PC-3 (cell line): ENCODE measurements around the gene C17orf114.

Experiments used
- ATAC-seq: fragments of 200-7000 bp; cut with Tn5 transposase; 2 replicates; pipeline ENCODE4 v1.9.1; 2020; ENCODE audit warnings: mild to moderate bottlenecking, moderate library complexity
- BruUV-seq: library from RNA; stranded (reverse); fragments of 400-500 nt; replicated peaks from 2 replicates; lab custom pipeline; 2021; lab: Mats Ljungman, UMichigan
- CTCF ChIA-PET: fragments of 300-600 bp; sonication (Branson Sonifier 250); formaldehyde crosslinking; loops from one replicate; lab custom pipeline; 2022; ENCODE audit warnings: antibody characterized with exemption; lab: Charles Lee
- POLR2A ChIA-PET: fragments of 300-600 bp; sonication (Branson Sonifier 250); formaldehyde crosslinking; loops from one replicate; lab custom pipeline; 2022; ENCODE audit warnings: antibody characterized with exemption; ENCODE audit not compliant: unreplicated experiment; lab: Charles Lee
- DNase-seq: peaks from one replicate; pipeline ENCODE4 v3.0.0-alpha.2; 2015
- H2AFZ ChIP-seq: fragments of 300-600 bp; sonication (generic); 2 replicates; pipeline ENCODE4 v1.6.0; 2016; ENCODE audit warnings: antibody characterized with exemption, low read length
- H3F3A ChIP-seq: fragments of 300-600 bp; sonication (generic); one replicate; pipeline ENCODE4 v1.6.0; 2017; ENCODE audit warnings: antibody characterized with exemption, low read length, control low read depth, mild to moderate bottlenecking; ENCODE audit not compliant: unreplicated experiment
- H3K27ac ChIP-seq: fragments of 300-600 bp; sonication (generic); 2 replicates; pipeline ENCODE4 v1.5.1; 2016; ENCODE audit warnings: mild to moderate bottlenecking, low read length
- H3K27me3 ChIP-seq: fragments of 300-600 bp; sonication (generic); 2 replicates; pipeline ENCODE4 v1.6.1; 2016; ENCODE audit warnings: low read length, mixed read lengths
- H3K36me3 ChIP-seq: fragments of 300-600 bp; sonication (generic); 2 replicates; pipeline ENCODE4 v1.6.1; 2016; ENCODE audit warnings: low read depth, mixed run types, low read length, mixed read lengths
- H3K4me1 ChIP-seq: fragments of 300-600 bp; sonication (generic); 2 replicates; pipeline ENCODE4 v1.5.1; 2016; ENCODE audit warnings: low read length; ENCODE audit not compliant: insufficient read depth
- H3K4me2 ChIP-seq: fragments of 300-600 bp; sonication (generic); 2 replicates; pipeline ENCODE4 v1.6.0; 2016; ENCODE audit warnings: low read length
- H3K4me3 ChIP-seq: fragments of 300-600 bp; sonication (generic); 2 replicates; pipeline ENCODE4 v1.5.1; 2016; ENCODE audit warnings: mild to moderate bottlenecking, low read length, mixed read lengths
- H3K79me2 ChIP-seq: fragments of 300-600 bp; sonication (generic); 2 replicates; pipeline ENCODE4 v1.6.1; 2017; ENCODE audit warnings: low read length, mixed read lengths
- H3K9ac ChIP-seq: fragments of 300-600 bp; sonication (generic); 2 replicates; pipeline ENCODE4 v1.6.0; 2016; ENCODE audit warnings: mild to moderate bottlenecking, low read length
- H3K9me2 ChIP-seq: fragments of 300-600 bp; sonication (generic); replicated peaks from 2 replicates; pipeline ENCODE4 v1.6.1; 2016; ENCODE audit warnings: mixed run types, low read length, mixed read lengths
- H3K9me3 ChIP-seq: fragments of 300-600 bp; sonication (generic); 2 replicates; pipeline ENCODE4 v1.6.1; 2016; ENCODE audit warnings: low read length, mixed read lengths
- H4K20me1 ChIP-seq: fragments of 300-600 bp; sonication (generic); 2 replicates; pipeline ENCODE4 v1.6.1; 2016; ENCODE audit warnings: low read length, mixed read lengths
- EZH2 ChIP-seq: fragments of 300-600 bp; sonication (generic); IDR thresholded peaks from one replicate; pipeline ENCODE4 v1.6.1; 2017; ENCODE audit warnings: antibody characterized with exemption, mild to moderate bottlenecking, low read length; ENCODE audit not compliant: unreplicated experiment
- EZH2phosphoT487 ChIP-seq: fragments of 300-600 bp; sonication (generic); IDR thresholded peaks from 2 replicates; pipeline ENCODE4 v1.6.1; 2018; ENCODE audit warnings: mild to moderate bottlenecking, antibody characterized with exemption, low read length, borderline replicate concordance
- intact Hi-C: fragments of 100-400 bp; cut with micrococcal nuclease; formaldehyde crosslinking; loops from 2 replicates; pipeline ENCODE4 v1.9.0; 2023
- TF ChIP-seq, protein P1 (sequence below): fragments of 300-600 bp; sonication (generic); conservative IDR thresholded peaks from 2 replicates; pipeline ENCODE4 v1.5.1; 2017; ENCODE audit warnings: antibody characterized with exemption, low read depth, mild to moderate bottlenecking, low read length

The C17orf114 gene

GRCh38 chr17:4823373-4824089 is 21.4 kb upstream of the C17orf114 start:
- Histone ChIP-seq H3K36me3 (no peaks in the 10 kb centered on the region), H3K4me2 (no peak overlapping the region), H3K9ac (no peak overlapping the region), H3K4me3 (no peak overlapping the region), H3K79me2 (no peaks in the 10 kb centered on the region), H3K27ac (no peak overlapping the region), H3K9me3 (no peaks in the 10 kb centered on the region), H3K9me2 (no peaks in the 10 kb centered on the region), H3K27me3 (no peaks in the 10 kb centered on the region), H3F3A (no peaks in the 10 kb centered on the region), H4K20me1 (no peaks in the 10 kb centered on the region), H3K4me1 (no peaks in the 10 kb centered on the region), H2AFZ (no peak overlapping the region)
- no TSS peak for BruUV-seq
- DNase-seq (no peak), ATAC-seq (no peak)
- intact Hi-C loops: no loop called here
- ChIA-PET POLR2A (no interaction called here), CTCF (no interaction called here)
- TF ChIP-seq, protein P1, sequence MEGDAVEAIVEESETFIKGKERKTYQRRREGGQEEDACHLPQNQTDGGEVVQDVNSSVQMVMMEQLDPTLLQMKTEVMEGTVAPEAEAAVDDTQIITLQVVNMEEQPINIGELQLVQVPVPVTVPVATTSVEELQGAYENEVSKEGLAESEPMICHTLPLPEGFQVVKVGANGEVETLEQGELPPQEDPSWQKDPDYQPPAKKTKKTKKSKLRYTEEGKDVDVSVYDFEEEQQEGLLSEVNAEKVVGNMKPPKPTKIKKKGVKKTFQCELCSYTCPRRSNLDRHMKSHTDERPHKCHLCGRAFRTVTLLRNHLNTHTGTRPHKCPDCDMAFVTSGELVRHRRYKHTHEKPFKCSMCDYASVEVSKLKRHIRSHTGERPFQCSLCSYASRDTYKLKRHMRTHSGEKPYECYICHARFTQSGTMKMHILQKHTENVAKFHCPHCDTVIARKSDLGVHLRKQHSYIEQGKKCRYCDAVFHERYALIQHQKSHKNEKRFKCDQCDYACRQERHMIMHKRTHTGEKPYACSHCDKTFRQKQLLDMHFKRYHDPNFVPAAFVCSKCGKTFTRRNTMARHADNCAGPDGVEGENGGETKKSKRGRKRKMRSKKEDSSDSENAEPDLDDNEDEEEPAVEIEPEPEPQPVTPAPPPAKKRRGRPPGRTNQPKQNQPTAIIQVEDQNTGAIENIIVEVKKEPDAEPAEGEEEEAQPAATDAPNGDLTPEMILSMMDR: no peak
- no peak for TF ChIP-seq EZH2
- TF ChIP-seq EZH2phosphoT487: no peak

- DNase-seq (no peak), ATAC-seq (no peak)
- BruUV-seq: no TSS peak
- Histone ChIP-seq H4K20me1 (no peaks in the 10 kb centered on the region), H3F3A (no peaks in the 10 kb centered on the region), H3K4me3 (no peak overlapping the region), H3K9me3 (no peaks in the 10 kb centered on the region), H3K4me2 (no peak overlapping the region), H3K9me2 (no peaks in the 10 kb centered on the region), H3K36me3 (no peaks in the 10 kb centered on the region), H3K27me3 (no peaks in the 10 kb centered on the region), H3K4me1 (no peaks in the 10 kb centered on the region), H3K27ac (no peak overlapping the region), H3K79me2 (no peaks in the 10 kb centered on the region), H3K9ac (no peak overlapping the region), H2AFZ (no peak overlapping the region)
- ChIA-PET CTCF (no interaction called here), POLR2A (no interaction called here)
- intact Hi-C loops: no loop called here
- TF ChIP-seq EZH2phosphoT487: no peak
- TF ChIP-seq EZH2: no peak
- TF ChIP-seq, protein P1: no peak
Measured at GRCh38 chr17:4822835-4823234, 20.7 kb upstream of the C17orf114 start.

DNA sequence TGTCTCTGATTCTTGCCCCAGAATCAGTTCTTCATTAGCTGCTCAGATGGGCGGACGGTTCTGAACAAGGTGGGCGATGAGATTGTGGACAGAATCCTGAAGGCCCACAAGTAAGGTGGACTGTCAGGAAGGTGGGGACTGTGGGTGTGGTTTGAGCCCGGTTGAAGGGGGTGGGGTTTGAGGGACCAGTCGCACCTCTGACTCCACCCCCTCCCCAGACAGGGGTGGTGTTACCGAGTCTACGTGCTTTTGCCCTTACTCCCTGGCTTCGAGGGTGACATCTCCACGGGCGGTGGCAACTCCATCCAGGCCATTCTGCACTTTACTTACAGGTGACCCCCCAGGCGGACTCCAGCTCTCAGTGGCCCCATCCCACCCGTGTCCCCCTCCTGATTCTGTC is 16.1 kb upstream of the C17orf114 start:
- no peaks in the 10 kb centered on the region for H3K36me3 ChIP-seq
- DNase-seq (no peak), ATAC-seq (no peak)
- BruUV-seq: no TSS peak
- no peaks in the 10 kb centered on the region for H3K4me1 ChIP-seq
- H3K9ac ChIP-seq: no peak overlapping the region
- no peaks in the 10 kb centered on the region for H4K20me1 ChIP-seq
- H3K27ac ChIP-seq: no peak overlapping the region
- no peaks in the 10 kb centered on the region for H3K27me3 ChIP-seq
- no peak overlapping the region for H3K4me3 ChIP-seq
- no peaks in the 10 kb centered on the region for H3F3A ChIP-seq
- POLR2A ChIA-PET: no interaction called here
- TF ChIP-seq EZH2: no peak
- TF ChIP-seq EZH2phosphoT487: no peak
- TF ChIP-seq, protein P1: no peak
- H3K79me2 ChIP-seq: no peaks in the 10 kb centered on the region
- intact Hi-C loops: no loop called here
- no peak overlapping the region for H2AFZ ChIP-seq
- H3K9me3 ChIP-seq: no peaks in the 10 kb centered on the region
- CTCF ChIA-PET: no interaction called here
- H3K9me2 ChIP-seq: no peaks in the 10 kb centered on the region
- H3K4me2 ChIP-seq: no peak overlapping the region
